Measurements from ENCODE around the gene CD99L2.

Gene CD99L2

GRCh38 chrX:150898343-150899190 is at the start of gene CD99L2:
CD99L2 (minus strand) TSS chrX:150898668; CDS start chrX:150898588, 80 bp downstream.
- Mint-ChIP-seq H3K9me3 (no peaks in the 10 kb centered on the region), H3K36me3 (ENCODE audit: low read depth) (no peaks in the 10 kb centered on the region), H3K27me3 (no peaks in the 10 kb centered on the region), H3K27ac (peak within 1 kb of the TSS; percentile 35), H3K4me3 (peak within 1 kb of the TSS; percentile 78), H3K4me1 (peaks cover 14% of the 10 kb centered on the region)
- peak; percentile 88 for DNase-seq
- ATAC-seq = peak; percentile 96

GRCh38 chrX:150944233-150944632 is 45.8 kb upstream of the CD99L2 start:
- Mint-ChIP-seq H3K9me3 (no peaks in the 10 kb centered on the region), H3K36me3 (ENCODE audit: low read depth) (no peaks in the 10 kb centered on the region), H3K27ac (no peak overlapping the region), H3K4me3 (no peak overlapping the region), H3K4me1 (no peaks in the 10 kb centered on the region), H3K27me3 (no peaks in the 10 kb centered on the region)
- no peak for DNase-seq
- ATAC-seq = no peak

GRCh38 chrX:150942942-150943594 is 44.6 kb upstream of the CD99L2 start:
- Mint-ChIP-seq H3K27ac (no peak overlapping the region), H3K4me3 (no peak overlapping the region), H3K4me1 (no peaks in the 10 kb centered on the region), H3K9me3 (no peaks in the 10 kb centered on the region), H3K36me3 (ENCODE audit: low read depth) (no peaks in the 10 kb centered on the region), H3K27me3 (no peaks in the 10 kb centered on the region)
- ATAC-seq (no peak), DNase-seq (no peak)

GRCh38 chrX:150941580-150941979 is 43.1 kb upstream of the CD99L2 start:
- DNase-seq = no peak
- no peak overlapping the region for H3K4me3 Mint-ChIP-seq
- H3K4me1 Mint-ChIP-seq = no peaks in the 10 kb centered on the region
- no peak overlapping the region for H3K27ac Mint-ChIP-seq
- no peaks in the 10 kb centered on the region for H3K27me3 Mint-ChIP-seq
- H3K9me3 Mint-ChIP-seq = no peaks in the 10 kb centered on the region
- no peak for ATAC-seq
- no peaks in the 10 kb centered on the region for H3K36me3 Mint-ChIP-seq (ENCODE audit: low read depth)

- DNase-seq = no peak
- H3K27ac Mint-ChIP-seq = no peak overlapping the region
- H3K4me1 Mint-ChIP-seq = no peaks in the 10 kb centered on the region
- H3K4me3 Mint-ChIP-seq = no peak overlapping the region
- H3K27me3 Mint-ChIP-seq = no peaks in the 10 kb centered on the region
- H3K36me3 Mint-ChIP-seq (ENCODE audit: low read depth) = no peaks in the 10 kb centered on the region
- ATAC-seq = no peak
- H3K9me3 Mint-ChIP-seq = no peaks in the 10 kb centered on the region
These were observed 42.5 kb upstream of the CD99L2 start for GRCh38 chrX:150940844-150941495.

- ATAC-seq = no peak
- no peaks in the 10 kb centered on the region for H3K4me1 Mint-ChIP-seq
- H3K27ac Mint-ChIP-seq = no peak overlapping the region
- no peak for DNase-seq
- H3K27me3 Mint-ChIP-seq = no peaks in the 10 kb centered on the region
- no peaks in the 10 kb centered on the region for H3K36me3 Mint-ChIP-seq (ENCODE audit: low read depth)
- no peaks in the 10 kb centered on the region for H3K9me3 Mint-ChIP-seq
- no peak overlapping the region for H3K4me3 Mint-ChIP-seq
These were observed 38.1 kb upstream of the CD99L2 start for GRCh38 chrX:150936556-150936955.

GRCh38 chrX:150935467-150935866 is 37.0 kb upstream of the CD99L2 start:
- H3K27me3 Mint-ChIP-seq = no peaks in the 10 kb centered on the region
- DNase-seq = no peak
- no peaks in the 10 kb centered on the region for H3K36me3 Mint-ChIP-seq (ENCODE audit: low read depth)
- no peaks in the 10 kb centered on the region for H3K4me1 Mint-ChIP-seq
- H3K27ac Mint-ChIP-seq = no peak overlapping the region
- no peak for ATAC-seq
- no peak overlapping the region for H3K4me3 Mint-ChIP-seq
- no peaks in the 10 kb centered on the region for H3K9me3 Mint-ChIP-seq

- DNase-seq = no peak
- Mint-ChIP-seq H3K4me1 (no peaks in the 10 kb centered on the region), H3K4me3 (no peak overlapping the region), H3K27ac (no peak overlapping the region), H3K27me3 (no peaks in the 10 kb centered on the region), H3K9me3 (no peaks in the 10 kb centered on the region), H3K36me3 (ENCODE audit: low read depth) (no peaks in the 10 kb centered on the region)
- ATAC-seq = no peak
These were observed 36.0 kb upstream of the CD99L2 start for GRCh38 chrX:150934453-150934852.

- no peak for ATAC-seq
- DNase-seq = no peak
- no peaks in the 10 kb centered on the region for H3K27me3 Mint-ChIP-seq
- no peak overlapping the region for H3K4me3 Mint-ChIP-seq
- no peaks in the 10 kb centered on the region for H3K4me1 Mint-ChIP-seq
- no peak overlapping the region for H3K27ac Mint-ChIP-seq
- no peaks in the 10 kb centered on the region for H3K36me3 Mint-ChIP-seq (ENCODE audit: low read depth)
- no peaks in the 10 kb centered on the region for H3K9me3 Mint-ChIP-seq
These were observed 35.5 kb upstream of the CD99L2 start for GRCh38 chrX:150933945-150934350.

GRCh38 chrX:150929058-150929457 is 30.6 kb upstream of the CD99L2 start:
- DNase-seq (no peak), ATAC-seq (no peak)
- Mint-ChIP-seq H3K27ac (no peak overlapping the region), H3K4me1 (no peaks in the 10 kb centered on the region), H3K9me3 (no peaks in the 10 kb centered on the region), H3K36me3 (ENCODE audit: low read depth) (no peaks in the 10 kb centered on the region), H3K4me3 (no peak overlapping the region), H3K27me3 (peaks cover 3% of the 10 kb centered on the region)

GRCh38 chrX:150926791-150927190 is 28.3 kb upstream of the CD99L2 start:
- Mint-ChIP-seq H3K4me1 (no peaks in the 10 kb centered on the region), H3K9me3 (no peaks in the 10 kb centered on the region), H3K27ac (no peak overlapping the region), H3K27me3 (peaks cover 3% of the 10 kb centered on the region), H3K36me3 (ENCODE audit: low read depth) (no peaks in the 10 kb centered on the region), H3K4me3 (no peak overlapping the region)
- DNase-seq (no peak), ATAC-seq (no peak)

GRCh38 chrX:150926304-150926703 is 27.8 kb upstream of the CD99L2 start:
- no peak for DNase-seq

GRCh38 chrX:150919401-150919800 is 20.9 kb upstream of the CD99L2 start:
- no peaks in the 10 kb centered on the region for H3K4me1 Mint-ChIP-seq
- no peaks in the 10 kb centered on the region for H3K36me3 Mint-ChIP-seq (ENCODE audit: low read depth)
- H3K4me3 Mint-ChIP-seq = no peak overlapping the region
- no peak overlapping the region for H3K27ac Mint-ChIP-seq
- DNase-seq (no peak), ATAC-seq (no peak)
- no peaks in the 10 kb centered on the region for H3K9me3 Mint-ChIP-seq
- H3K27me3 Mint-ChIP-seq = no peaks in the 10 kb centered on the region

More at GRCh38 chrX:150926304-150926703, 27.8 kb upstream of the CD99L2 start:
- Mint-ChIP-seq H3K36me3 (ENCODE audit: low read depth) (no peaks in the 10 kb centered on the region), H3K27ac (no peak overlapping the region), H3K4me3 (no peak overlapping the region), H3K9me3 (no peaks in the 10 kb centered on the region), H3K27me3 (peaks cover 3% of the 10 kb centered on the region), H3K4me1 (no peaks in the 10 kb centered on the region)
- ATAC-seq = no peak

GRCh38 chrX:150913511-150913910 is 15.0 kb upstream of the CD99L2 start:
- Mint-ChIP-seq H3K27ac (no peak overlapping the region), H3K27me3 (no peaks in the 10 kb centered on the region), H3K9me3 (no peaks in the 10 kb centered on the region), H3K4me1 (no peaks in the 10 kb centered on the region), H3K4me3 (no peak overlapping the region), H3K36me3 (ENCODE audit: low read depth) (no peaks in the 10 kb centered on the region)
- ATAC-seq = no peak
- no peak for DNase-seq

- DNase-seq (no peak), ATAC-seq (no peak)
- Mint-ChIP-seq H3K4me1 (no peaks in the 10 kb centered on the region), H3K27ac (no peak overlapping the region), H3K36me3 (ENCODE audit: low read depth) (no peaks in the 10 kb centered on the region), H3K4me3 (no peak overlapping the region), H3K9me3 (no peaks in the 10 kb centered on the region), H3K27me3 (no peaks in the 10 kb centered on the region)
These were observed 9.0 kb upstream of the CD99L2 start for GRCh38 chrX:150907474-150907873.
